ENCODE measurements around the gene C12orf43. TPM values are rescaled to one million over a fixed set of nuclear protein-coding genes. Genes with fewer than 3 reads are reported as not detected.

C12orf43 gene
- total and polyA plus RNA-seq, 2 donors (not counting 1 experiment from before 2014, with no cell fraction given) = 6.7 to 18.9 TPM

DNA sequence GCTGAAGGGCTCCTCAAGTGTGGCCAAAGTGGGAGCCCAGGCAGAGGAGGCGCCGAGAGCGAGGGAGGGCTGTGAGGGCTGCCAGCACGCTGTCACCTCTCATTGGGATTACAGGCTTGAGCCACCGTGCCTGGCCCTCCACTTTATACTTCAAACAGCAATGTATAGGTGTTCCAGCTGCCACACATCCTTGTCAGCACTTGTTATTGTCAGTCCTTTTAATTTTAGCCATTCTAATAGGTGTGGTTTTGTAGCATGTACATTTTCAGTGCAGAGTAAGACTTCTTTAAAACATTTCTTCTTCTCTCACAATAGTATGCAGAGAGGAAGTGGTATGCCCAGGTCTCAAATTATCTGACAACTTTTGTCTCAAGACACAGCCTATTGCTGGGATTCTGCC is 65.5 kb downstream of the C12orf43 start:
- Histone ChIP-seq H3K4me3 (ENCODE audit: control extremely low read depth in 1 of 5, extremely low read depth in 1 of 5, insufficient read depth in 1 of 5, low read depth in 2 of 5, low read length in 4 of 5) (no peak overlapping the region), H3K27ac (ENCODE audit: low read length in 2 of 2) (no peak overlapping the region), H3K27me3 (replicated peaks in 1 of 4; ENCODE audit: control extremely low read depth in 1 of 4, control insufficient read depth in 3 of 4, insufficient read depth in 4 of 4, low read length in 3 of 4) (peaks cover 0 to 2% (median 0%) of the 10 kb centered on the region in 4 experiments), H3K4me2 (replicated peaks; ENCODE audit: low read depth, low read length, poor library complexity, severe bottlenecking) (no peak overlapping the region), H3K4me1 (ENCODE audit: control insufficient read depth in 2 of 2, insufficient read depth in 2 of 2, low read length in 2 of 2) (no peaks in the 10 kb centered on the region), H3K9me3 (ENCODE audit: control extremely low read depth in 1 of 3, control insufficient read depth in 2 of 3, insufficient read depth in 1 of 3, low read length in 2 of 3) (peaks cover 0 to 10% (median 0%) of the 10 kb centered on the region in 3 donors), H2AFZ (ENCODE audit: insufficient read depth, low read depth, low read length, poor library complexity, severe bottlenecking) (no peak overlapping the region), H3K36me3 (replicated peaks in 1 of 2; ENCODE audit: control extremely low read depth in 1 of 2, control insufficient read depth in 1 of 2, extremely low read depth in 1 of 2, insufficient read depth in 2 of 2, low read length in 1 of 2) (no peaks in the 10 kb centered on the region), H3K9ac (ENCODE audit: low read length) (no peak overlapping the region), H4K20me1 (ENCODE audit: control insufficient read depth, insufficient read depth, low read length, poor library complexity, severe bottlenecking) (no peaks in the 10 kb centered on the region), H3K79me2 (ENCODE audit: control insufficient read depth, insufficient read depth, low read length) (no peaks in the 10 kb centered on the region)
- ChIA-PET CTCF (no interaction called here), POLR2A (no interaction called here)
- H3K9me3 Mint-ChIP-seq (ENCODE audit: insufficient read depth) = no peaks in the 10 kb centered on the region
- ATAC-seq (ENCODE audit: low read depth) = no peak
- intact Hi-C loops (cut with micrococcal nuclease) = no loop called here
- H3K27ac Mint-ChIP-seq = no peak overlapping the region
- H3K4me3 Mint-ChIP-seq = no peak overlapping the region
- no peaks in the 10 kb centered on the region for H3K4me1 Mint-ChIP-seq
- H3K27me3 Mint-ChIP-seq = peaks cover 4% of the 10 kb centered on the region
- no peak for TF ChIP-seq EZH2 (IDR thresholded peaks at IDR 0.05; ENCODE audit: borderline replicate concordance, insufficient read depth, low read depth, low read length, poor library complexity, severe bottlenecking)
- TF ChIP-seq, protein P1, sequence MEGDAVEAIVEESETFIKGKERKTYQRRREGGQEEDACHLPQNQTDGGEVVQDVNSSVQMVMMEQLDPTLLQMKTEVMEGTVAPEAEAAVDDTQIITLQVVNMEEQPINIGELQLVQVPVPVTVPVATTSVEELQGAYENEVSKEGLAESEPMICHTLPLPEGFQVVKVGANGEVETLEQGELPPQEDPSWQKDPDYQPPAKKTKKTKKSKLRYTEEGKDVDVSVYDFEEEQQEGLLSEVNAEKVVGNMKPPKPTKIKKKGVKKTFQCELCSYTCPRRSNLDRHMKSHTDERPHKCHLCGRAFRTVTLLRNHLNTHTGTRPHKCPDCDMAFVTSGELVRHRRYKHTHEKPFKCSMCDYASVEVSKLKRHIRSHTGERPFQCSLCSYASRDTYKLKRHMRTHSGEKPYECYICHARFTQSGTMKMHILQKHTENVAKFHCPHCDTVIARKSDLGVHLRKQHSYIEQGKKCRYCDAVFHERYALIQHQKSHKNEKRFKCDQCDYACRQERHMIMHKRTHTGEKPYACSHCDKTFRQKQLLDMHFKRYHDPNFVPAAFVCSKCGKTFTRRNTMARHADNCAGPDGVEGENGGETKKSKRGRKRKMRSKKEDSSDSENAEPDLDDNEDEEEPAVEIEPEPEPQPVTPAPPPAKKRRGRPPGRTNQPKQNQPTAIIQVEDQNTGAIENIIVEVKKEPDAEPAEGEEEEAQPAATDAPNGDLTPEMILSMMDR (IDR thresholded peaks at IDR 0.05) = no peak
- no peak for DNase-seq
- WGBS (ENCODE audit: insufficient coverage) = 83% methylated on average over 3 of the region's 5 CpGs

Other genes starting within 250 kb of the C12orf43 start
- gene SPPL3, start 112.1 kb downstream of the C12orf43 start, total RNA-seq = 43.6 and 53.7 TPM in 2 replicates
- gene SPPL3, start 112.1 kb downstream of the C12orf43 start, polyA plus RNA-seq = 12.3 and 22.0 TPM in 2 replicates
- gene HNF1A, start 37.9 kb downstream of the C12orf43 start, total RNA-seq = not detected in 2 replicates
- gene HNF1A, start 37.9 kb downstream of the C12orf43 start, polyA plus RNA-seq = not detected in 2 replicates
- gene OASL, start 22.8 kb upstream of the C12orf43 start, total RNA-seq = 1.1 and 1.3 TPM in 2 replicates
- 0.18 and 0.72 TPM in 2 replicates for gene OASL, start 22.8 kb upstream of the C12orf43 start, polyA plus RNA-seq
- gene P2RX7, start 116.4 kb upstream of the C12orf43 start, total RNA-seq = 5.3 and 6.8 TPM in 2 replicates
- 5.0 and 6.3 TPM in 2 replicates for gene P2RX7, start 116.4 kb upstream of the C12orf43 start, polyA plus RNA-seq
- gene P2RX4, start 193.6 kb upstream of the C12orf43 start, total RNA-seq = 27.2 and 30.4 TPM in 2 replicates
- 29.7 and 31.9 TPM in 2 replicates for gene P2RX4, start 193.6 kb upstream of the C12orf43 start, polyA plus RNA-seq